ENCODE data around the gene HSPG2. TPM values are rescaled to one million over a fixed set of nuclear protein-coding genes. Genes with fewer than 3 reads are reported as not detected.

Gene HSPG2
- total RNA-seq: 313 TPM

DNA sequence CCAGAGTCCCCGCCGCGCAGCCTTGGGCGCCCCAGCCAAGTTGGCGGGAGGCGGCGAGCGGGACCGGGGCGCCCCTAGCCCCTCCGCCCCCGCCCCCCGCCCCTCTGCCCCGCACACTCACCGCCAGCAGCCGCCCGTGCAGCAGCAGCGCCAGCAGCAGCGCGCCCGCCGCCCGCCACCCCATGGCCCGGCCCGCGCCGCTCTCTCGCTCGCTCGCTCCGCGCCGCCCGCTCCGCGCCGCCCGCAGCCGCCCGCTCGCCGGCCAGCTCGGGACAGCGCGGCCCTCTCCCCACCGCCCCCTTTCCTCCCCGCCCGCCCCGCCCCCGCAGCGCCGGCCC is at the start of gene HSPG2:
TSS of gene HSPG2 (minus strand) at position 277 of the 338 bp plus-strand sequence. CDS start at position 184, 93 bp downstream.

DNA sequence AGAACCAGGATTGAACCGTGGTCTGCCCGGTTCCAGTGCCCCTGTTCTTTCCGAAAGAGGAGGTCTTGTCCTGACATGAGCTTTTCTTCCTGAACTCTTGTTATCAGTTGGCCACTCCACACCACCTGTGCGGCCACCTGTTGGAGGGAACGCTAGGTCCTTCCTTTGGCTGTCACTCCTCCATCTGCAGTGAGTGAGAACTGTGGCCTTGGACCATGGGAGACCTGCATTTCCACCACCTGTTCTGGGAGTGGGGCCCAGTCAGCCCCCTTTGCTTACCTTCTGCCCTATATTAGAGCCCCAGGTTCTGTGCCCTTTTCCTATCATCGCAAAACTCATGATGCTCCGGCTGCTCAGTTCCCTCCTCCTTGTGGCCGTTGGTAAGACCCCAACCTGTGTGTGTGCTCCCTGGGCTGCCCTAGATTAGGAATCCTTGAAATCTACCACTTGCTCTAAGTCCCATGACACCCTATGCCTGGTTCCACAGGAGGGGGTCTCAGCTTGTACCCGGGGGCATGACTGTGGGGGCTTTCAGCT is 39.7 kb upstream of the HSPG2 start, which contains the start of gene CELA3B:
TSS of gene CELA3B (plus strand) at position 320 of the 537 bp plus-strand sequence. CDS start at position 338, 18 bp downstream.

DNA sequence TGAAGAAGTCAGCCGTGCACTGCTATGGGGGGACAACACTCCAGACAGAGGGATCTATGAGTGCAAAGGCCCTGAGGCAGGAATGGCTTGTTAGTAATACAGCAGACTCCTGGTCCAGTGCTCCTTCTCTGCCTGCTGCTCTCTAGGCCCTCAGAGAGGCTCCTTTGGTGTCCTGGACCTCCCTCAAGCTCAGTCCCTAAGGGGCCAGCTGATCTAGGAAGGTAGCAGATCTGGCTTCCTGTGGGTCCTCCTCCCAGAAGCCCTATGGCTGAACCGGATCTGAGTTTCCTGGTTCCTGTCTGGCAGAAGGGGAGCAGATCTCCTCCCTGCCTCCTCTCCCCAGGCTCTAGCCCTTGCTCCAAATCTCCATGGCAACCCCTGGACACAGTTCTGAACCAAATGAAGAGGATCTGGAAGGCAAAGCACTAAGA is 125.2 kb downstream of the HSPG2 start, which contains the start of gene LDLRAD2:
TSS of gene LDLRAD2 (plus strand) at position 391 of the 431 bp plus-strand sequence. CDS start 187 bp downstream, outside the sequence.

DNA sequence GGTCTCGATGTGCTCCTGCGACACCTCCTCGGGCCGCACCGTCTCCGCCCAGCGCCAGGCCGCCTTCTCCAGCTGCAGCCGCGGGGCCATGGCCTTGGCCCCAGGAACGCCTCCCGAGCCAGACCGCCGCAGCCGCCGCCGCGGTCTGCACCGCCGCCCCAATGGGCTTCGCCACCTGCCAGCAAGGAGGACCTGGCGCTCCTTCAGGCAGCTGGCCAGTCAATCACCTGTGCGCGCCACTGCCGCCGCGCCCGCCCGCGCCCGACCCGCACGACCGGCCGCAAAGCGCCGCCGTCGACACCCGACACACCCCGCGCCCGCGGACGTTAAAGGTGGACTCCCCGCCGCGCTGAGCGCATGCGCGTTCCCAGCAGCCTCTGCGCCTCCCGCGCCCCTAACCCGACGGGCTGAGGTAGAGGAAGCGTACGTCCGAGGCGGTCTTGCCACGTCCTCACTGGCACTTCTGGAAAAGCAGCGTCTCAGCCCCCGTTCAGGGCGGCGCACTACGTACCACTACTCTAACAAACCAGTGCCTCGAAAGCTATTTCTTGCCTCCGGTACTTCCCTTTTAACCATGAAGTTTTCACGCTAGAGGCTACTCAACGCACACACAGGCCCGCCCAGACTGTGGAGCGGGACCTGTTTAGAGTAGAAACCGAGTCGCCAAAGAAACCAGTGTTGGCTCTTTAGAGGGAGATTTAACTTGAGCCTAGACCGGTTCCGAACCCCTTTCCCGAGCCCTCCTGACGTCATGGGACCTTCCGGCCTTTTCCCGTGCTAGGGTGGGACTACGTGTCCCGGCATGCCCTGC is 154.0 kb downstream of the HSPG2 start, which contains the start of gene USP48:
TSS of gene USP48 (minus strand) at position 282 of the 811 bp plus-strand sequence. CDS start at position 90, 192 bp downstream.

Other genes with a start within 250 kb of the HSPG2 start
- 46.0 TPM for gene USP48, start 154.2 kb downstream of the HSPG2 start, total RNA-seq
- 0.23 TPM for gene LDLRAD2, start 125.0 kb downstream of the HSPG2 start, total RNA-seq
- gene CELA3B, start 39.7 kb upstream of the HSPG2 start, total RNA-seq: not detected
- gene CELA3A, start 64.3 kb upstream of the HSPG2 start, total RNA-seq: 0.23 TPM
- 259 TPM for gene CDC42, start 115.4 kb upstream of the HSPG2 start, total RNA-seq
- gene WNT4, start 205.8 kb upstream of the HSPG2 start, total RNA-seq: 10.2 TPM